ENCODE results near the gene NDOR1. TPM values are rescaled to one million over a fixed set of nuclear protein-coding genes. Genes with fewer than 3 reads are reported as not detected.

NDOR1 gene
- total RNA-seq, 6 experiments from 2014 or later = 13.1 to 17.3 (median 16.6) TPM

GRCh38 chr9:137250329-137251193 is 45.1 kb downstream of the NDOR1 start:
- no peaks in the 10 kb centered on the region for H3K9me3 Mint-ChIP-seq
- TF ChIP-seq CTCF (IDR thresholded peaks at IDR 0.05) = no peak
- H3K27me3 Mint-ChIP-seq (ENCODE audit: insufficient read depth) = peaks cover 3% of the 10 kb centered on the region
- H3K27ac Mint-ChIP-seq = no peak overlapping the region
- no peak overlapping the region for H3K4me3 Mint-ChIP-seq
- peaks cover 8% of the 10 kb centered on the region for H3K4me1 Mint-ChIP-seq (ENCODE audit: low read depth)
- no peaks in the 10 kb centered on the region for H3K36me3 Mint-ChIP-seq (ENCODE audit: low read depth)
- DNase-seq = no peak

GRCh38 chr9:137251194-137251461 is 45.6 kb downstream of the NDOR1 start, which contains the start of gene STPG3:
Gene STPG3 (plus strand): TSS chr9:137251286. CDS start chr9:137251287, 1 bp downstream.
- no peak for TF ChIP-seq CTCF (IDR thresholded peaks at IDR 0.05)
- Mint-ChIP-seq H3K4me3 (no peak within 1 kb of the TSS), H3K27ac (no peak within 1 kb of the TSS), H3K36me3 (ENCODE audit: low read depth) (no peaks in the 10 kb centered on the region), H3K27me3 (ENCODE audit: insufficient read depth) (peaks cover 3% of the 10 kb centered on the region), H3K9me3 (no peaks in the 10 kb centered on the region), H3K4me1 (ENCODE audit: low read depth) (peaks cover 8% of the 10 kb centered on the region)
- no peak for DNase-seq

- H3K4me1 Mint-ChIP-seq (ENCODE audit: low read depth) = peaks cover 13% of the 10 kb centered on the region
These were observed 46.2 kb downstream of the NDOR1 start for GRCh38 chr9:137251490-137252268.

GRCh38 chr9:137252555-137253506 is 47.3 kb downstream of the NDOR1 start:
- Mint-ChIP-seq H3K4me1 (ENCODE audit: low read depth) (peaks cover 13% of the 10 kb centered on the region), H3K36me3 (ENCODE audit: low read depth) (no peaks in the 10 kb centered on the region), H3K9me3 (no peaks in the 10 kb centered on the region), H3K4me3 (no peak overlapping the region), H3K27me3 (ENCODE audit: insufficient read depth) (no peaks in the 10 kb centered on the region; the same call in 1 of the 2 replicates), H3K27ac (no peak overlapping the region)
- DNase-seq = no peak
- no peak for TF ChIP-seq CTCF (IDR thresholded peaks at IDR 0.05)

More at GRCh38 chr9:137251490-137252268, 46.2 kb downstream of the NDOR1 start:
- H3K36me3 Mint-ChIP-seq (ENCODE audit: low read depth) = no peaks in the 10 kb centered on the region
- no peak overlapping the region for H3K27ac Mint-ChIP-seq
- no peak overlapping the region for H3K4me3 Mint-ChIP-seq
- TF ChIP-seq CTCF (IDR thresholded peaks at IDR 0.05) = no peak
- no peaks in the 10 kb centered on the region for H3K9me3 Mint-ChIP-seq
- DNase-seq = no peak
- H3K27me3 Mint-ChIP-seq (ENCODE audit: insufficient read depth) = peaks cover 3% of the 10 kb centered on the region
